Activated CD4-positive, CD25-positive, alpha-beta regulatory T cell treated with anti-CD3 and anti-CD28 coated beads, Interleukin-2, amount 50 U/mL, for 24 hours (primary cell): ENCODE measurements around the gene SYVN1.
A peak's percentile ranks its signal among the peaks of the same experiment; 100 is the strongest.

ENCODE experiments used
- ATAC-seq, 2 donors: fragments of 150-1000 bp; cut with Tn5 transposase; one replicate each; pipeline ENCODE4 v1.10.0; 2021; ENCODE audit warnings: mild to moderate bottlenecking in 1 of 2, moderate library complexity in 1 of 2

The SYVN1 gene

DNA sequence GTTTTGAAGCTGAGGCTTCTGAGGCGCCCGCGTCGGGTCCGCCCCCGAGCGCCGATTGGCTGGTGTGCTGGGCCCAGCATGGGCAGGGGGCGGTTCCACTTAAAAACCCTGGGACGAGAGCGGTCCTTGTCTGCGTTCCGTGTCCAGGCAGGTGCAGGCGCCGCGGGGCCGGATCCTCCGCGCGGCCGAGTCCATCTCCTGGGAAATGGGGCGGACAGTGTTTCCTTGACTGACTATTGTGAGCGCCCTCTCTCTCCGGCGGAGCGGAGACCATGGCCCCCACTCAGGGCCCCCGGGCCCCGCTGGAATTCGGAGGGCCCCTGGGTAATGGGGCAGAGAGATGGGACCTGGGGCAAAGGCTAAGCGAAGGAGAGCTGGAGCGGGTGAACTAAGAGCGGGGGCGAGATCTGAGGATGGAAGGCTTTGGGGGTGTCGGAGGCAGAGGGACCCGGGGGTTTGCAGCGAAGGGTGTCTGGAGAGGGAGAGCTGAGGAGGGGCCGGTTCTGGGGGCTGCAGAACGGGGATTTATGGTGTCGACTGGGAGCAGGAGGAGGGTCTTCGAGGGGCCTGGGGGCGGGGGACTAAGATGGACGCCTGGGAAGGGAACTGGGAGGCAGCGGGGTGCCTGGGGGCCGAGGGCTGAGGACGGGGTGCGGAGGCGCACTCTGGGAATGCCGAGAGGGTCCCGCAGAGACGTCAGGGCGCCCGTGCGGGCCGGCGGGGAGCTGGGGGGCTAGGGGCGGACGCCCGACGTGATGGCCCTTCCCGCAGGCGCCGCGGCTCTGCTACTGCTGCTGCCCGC is 22.4 kb downstream of the SYVN1 start, which contains the start of gene TM7SF2:
Gene TM7SF2, plus strand, starts transcription at position 129 of the 802 bp plus-strand sequence. Its CDS starts 144 bp downstream, at position 273.
- peak; percentile 78 to 80 for ATAC-seq

DNA sequence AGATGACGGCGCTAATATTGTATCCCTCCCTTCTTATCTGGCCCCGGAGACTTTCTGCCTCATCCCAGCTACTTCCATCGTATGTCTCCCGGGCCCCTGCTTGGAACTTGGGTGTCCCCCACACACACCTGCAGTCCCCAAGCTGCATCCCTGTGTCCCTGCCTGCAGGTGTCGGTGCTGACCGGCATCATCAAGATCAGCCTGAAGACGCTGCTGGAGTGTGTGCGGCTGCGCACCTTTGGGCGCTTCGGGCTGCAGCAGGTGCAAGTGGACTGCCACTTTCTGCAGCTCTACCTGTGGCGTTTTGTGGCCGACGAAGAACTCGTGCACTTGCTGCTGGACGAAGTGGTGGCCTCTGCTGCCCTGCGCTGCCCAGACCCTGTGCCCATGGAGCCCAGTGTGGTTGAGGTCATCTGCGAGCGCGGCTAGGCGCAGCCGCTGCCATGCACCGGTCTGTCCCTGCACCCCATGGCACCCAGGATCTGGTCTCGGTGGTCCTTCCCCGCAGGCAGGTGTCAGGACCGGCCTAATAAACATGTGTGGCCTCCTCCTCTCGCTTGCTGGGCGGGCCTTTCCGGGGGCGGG is 23.1 kb downstream of the SYVN1 start:
- no peak for ATAC-seq

GRCh38 chr11:65110354-65110861 is 23.9 kb downstream of the SYVN1 start:
- peak; percentile 52 to 54 for ATAC-seq

GRCh38 chr11:65109231-65110198 is 24.8 kb downstream of the SYVN1 start:
- ATAC-seq = no peak

DNA sequence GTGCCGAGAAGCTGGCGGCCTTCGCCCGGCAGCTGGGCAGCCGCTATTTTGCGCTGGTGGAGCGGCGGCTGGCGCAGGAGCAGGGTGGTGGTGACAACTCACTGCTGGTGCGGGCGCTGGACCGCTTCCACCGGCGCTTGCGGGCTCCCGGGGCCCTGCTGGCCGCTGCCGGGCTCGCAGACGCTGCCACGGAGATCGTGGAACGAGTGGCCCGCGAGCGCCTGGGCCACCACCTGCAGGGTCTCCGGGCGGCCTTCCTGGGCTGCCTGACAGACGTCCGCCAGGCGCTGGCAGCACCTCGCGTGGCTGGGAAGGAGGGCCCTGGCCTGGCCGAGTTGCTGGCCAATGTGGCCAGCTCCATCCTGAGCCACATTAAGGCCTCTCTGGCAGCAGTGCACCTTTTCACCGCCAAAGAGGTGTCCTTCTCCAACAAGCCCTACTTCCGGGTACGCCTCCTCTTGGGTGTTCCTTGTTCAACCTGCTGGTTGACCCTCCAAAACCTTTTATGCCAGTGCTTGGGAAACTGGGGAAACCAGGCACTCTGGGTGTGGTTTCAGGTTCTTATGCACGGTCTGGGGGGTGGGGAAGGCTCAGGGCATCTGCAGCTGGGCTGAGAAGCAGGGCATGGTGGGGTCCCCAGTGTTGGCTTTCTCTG is 25.7 kb downstream of the SYVN1 start:
- ATAC-seq = no peak

DNA sequence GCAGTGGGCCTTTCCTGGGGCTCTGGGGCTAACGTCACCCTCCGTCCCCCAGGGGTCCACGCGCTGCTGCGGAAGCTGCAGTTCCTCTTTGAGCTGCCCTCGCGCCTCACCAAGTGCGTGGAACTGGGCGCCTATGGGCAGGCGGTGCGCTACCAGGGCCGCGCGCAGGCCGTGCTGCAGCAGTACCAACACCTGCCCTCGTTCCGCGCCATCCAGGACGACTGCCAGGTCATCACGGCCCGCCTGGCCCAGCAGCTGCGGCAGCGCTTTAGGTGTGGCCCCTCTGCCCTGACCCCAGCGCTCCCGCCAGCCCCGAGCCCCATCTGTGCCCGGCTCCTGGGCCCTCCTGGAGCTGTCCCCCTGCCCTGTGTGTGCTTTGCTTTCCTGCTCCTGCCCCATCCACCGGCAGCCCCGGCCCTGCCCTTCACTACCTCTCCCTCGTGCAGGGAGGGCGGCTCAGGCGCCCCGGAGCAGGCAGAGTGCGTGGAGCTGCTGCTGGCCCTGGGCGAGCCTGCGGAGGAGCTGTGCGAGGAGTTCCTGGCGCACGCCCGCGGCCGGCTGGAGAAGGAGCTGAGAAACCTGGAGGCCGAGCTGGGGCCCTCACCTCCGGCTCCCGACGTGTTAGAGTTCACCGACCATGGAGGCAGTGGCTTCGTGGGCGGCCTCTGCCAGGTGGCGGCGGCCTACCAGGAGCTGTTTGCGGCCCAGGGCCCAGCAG is 26.4 kb downstream of the SYVN1 start:
- ATAC-seq = no peak

DNA sequence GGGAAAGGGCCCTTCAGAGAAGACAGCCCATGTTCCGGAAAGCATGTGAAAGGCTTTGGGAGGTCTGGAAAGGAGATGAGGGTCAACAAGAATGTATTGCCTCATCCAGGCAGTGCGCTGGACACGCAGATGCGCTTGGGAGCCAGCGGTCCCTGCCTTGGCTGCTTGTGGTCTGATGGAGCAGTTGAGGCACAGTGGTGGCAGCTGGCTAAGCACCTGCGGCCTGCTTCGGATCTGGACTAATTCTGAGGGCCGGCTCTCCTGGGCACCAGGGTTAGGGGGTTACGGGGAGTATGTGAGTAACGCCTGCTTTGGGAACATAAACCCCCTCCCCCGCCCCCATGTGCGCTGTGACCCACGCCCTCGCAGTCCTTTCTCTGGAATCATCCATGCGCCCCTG is 27.2 kb downstream of the SYVN1 start:
- ATAC-seq = no peak

DNA sequence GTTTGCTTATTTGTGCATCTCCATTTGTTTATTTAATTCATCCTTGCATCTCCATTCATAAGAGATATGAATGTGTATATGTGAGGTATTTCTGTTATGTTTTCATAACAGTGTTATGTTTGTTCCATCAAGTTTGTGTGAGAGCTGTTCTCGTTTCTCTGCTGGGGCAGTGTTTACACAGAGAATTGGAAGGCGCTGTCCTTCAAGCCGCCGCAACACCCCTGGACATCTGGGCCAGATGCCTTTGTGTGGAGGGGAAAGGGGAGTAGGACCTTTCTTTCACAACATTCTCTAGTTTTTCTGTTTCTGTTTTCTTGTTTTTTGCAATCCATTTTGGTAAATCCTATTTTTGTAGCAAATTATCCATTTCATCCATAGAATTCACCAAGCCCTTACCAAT is 29.7 kb downstream of the SYVN1 start:
- no peak for ATAC-seq

GRCh38 chr11:65103476-65103875 is 30.8 kb downstream of the SYVN1 start:
- ATAC-seq = no peak

DNA sequence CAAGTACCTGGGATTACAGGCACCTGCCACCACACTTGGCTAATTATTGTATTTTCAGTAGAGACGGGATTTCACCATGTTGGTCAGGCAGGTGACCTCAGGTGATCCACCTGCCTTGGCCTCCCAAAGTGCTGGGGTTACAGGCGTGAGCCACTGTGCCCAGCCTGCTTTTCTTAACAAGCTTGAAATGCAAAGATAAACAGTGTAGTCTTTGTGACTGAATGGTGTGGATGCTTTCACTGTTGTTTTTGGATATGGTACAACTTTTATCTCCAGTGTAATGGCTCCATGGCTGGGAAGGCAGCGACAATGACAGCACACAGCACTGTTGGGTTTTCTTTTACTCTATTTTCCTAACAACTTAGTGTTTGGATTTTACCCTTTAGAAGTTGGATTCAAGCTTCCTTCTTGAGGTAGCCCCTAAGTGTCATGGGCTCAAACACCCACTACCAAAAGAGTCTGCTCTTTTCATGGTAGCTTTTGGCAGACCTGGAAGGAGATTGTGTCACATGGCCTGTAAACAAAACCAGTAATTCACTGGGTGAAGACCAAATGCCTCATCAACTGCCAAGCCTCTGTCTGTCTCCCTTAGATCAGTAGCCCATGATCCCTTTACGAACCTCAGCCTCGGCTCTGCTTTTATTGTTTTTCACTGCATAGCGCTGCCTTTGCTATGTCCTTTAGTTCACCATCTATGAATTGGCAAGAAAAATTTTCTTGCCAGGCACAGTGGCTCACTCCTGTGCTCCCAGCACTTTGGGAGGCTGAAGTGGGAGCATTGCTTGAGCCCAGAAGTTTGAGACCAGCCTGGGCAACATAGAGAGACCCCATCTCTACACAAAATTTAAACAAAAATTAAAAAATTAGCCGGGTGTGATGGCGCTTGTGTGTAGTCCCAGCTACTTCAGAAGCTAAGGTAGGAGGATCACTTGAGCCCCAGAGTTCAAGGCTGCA is 31.9 kb downstream of the SYVN1 start:
- ATAC-seq = no peak

DNA sequence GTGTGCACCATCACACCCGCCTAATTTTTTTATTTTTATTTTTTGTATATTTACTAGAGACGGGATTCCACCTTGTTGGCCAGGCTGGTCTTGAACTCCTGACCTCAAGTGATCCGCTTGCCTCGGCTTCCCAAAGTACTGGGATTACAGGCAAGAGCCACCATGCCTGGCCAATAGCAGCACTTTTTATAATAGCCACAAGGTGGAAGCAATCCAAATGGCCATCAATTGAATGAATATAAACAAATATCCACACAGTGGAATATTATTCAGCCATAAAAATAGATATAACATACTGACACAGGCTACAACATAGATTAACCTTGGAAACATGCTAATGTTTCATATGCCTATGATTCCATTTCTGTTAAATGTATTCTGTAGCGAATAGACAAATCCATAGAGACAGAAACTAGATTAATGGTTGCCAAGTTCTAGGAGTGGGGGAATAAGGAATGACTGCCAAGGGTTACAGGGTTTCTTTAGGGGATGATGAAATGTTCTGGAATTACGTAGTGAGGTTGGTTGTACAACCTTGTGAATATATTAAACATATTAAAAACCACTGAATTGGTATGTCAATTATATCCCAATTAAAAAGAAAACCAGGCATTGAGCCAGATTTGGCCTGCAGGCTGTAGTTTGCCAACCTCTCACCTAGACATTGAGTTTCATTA is 33.5 kb downstream of the SYVN1 start:
- ATAC-seq = no peak

DNA sequence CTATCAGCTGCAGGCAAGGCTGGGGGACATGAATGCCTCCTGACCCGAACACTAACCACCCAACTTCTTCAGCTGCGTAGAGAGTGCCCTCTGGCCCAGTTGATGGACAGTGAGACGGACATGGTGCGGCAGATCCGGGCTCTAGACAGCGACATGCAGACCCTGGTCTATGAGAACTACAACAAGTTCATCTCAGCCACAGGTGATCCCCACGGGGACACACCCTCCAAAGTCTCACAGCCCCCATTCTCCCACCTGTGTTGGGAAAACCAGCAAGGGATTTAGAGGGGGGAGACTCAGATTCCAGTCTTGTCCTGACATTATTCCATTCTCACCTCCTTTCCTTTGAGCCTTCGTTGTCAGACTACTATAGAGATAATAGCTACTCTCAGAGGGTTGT is 37.4 kb downstream of the SYVN1 start:
- no peak for ATAC-seq

GRCh38 chr11:65095974-65096806 is 38.1 kb downstream of the SYVN1 start, which contains the start of gene VPS51:
TSS of gene VPS51 (plus strand) at chr11:65096214. CDS start at chr11:65096251, 37 bp downstream.
- peak; percentile 95 for ATAC-seq

GRCh38 chr11:65095427-65095826 is 38.9 kb downstream of the SYVN1 start:
- ATAC-seq = no peak

- ATAC-seq = no peak
These were observed 43.7 kb downstream of the SYVN1 start for GRCh38 chr11:65090628-65091027.

DNA sequence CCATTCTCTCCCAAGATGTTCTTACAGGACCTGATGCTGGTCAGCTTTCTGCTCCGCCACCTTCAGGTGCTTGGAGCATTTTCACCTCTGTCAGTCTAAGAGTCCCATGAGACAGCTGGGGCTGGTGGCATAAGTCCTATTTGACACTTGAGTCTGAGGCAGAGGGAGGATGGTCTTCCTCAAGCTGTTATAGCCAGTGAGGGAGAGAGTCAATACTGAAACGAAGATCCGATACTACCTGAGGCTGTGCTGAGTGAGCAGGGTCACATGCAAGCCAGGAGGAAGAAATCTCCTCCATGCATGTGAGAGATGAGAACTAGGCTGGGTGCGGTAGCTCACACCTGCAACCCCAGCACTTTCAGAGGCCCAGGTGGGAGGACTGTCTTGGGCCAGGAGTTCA is 44.7 kb downstream of the SYVN1 start:
- ATAC-seq = no peak

DNA sequence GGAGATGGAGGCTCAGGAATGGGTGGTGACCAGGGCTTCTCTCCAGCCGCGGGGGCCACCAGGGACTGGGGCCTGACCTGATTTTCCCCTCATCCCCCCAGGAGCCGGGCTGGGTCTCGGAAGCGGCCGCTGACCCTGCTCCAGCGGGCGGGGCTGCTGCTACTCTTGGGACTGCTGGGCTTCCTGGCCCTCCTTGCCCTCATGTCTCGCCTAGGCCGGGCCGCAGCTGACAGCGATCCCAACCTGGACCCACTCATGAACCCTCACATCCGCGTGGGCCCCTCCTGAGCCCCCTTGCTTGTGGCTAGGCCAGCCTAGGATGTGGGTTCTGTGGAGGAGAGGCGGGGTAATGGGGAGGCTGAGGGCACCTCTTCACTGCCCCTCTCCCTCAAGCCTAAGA is 46.5 kb downstream of the SYVN1 start:
- no peak for ATAC-seq

- ATAC-seq = no peak
These were observed 47.1 kb downstream of the SYVN1 start for GRCh38 chr11:65087216-65087615.

DNA sequence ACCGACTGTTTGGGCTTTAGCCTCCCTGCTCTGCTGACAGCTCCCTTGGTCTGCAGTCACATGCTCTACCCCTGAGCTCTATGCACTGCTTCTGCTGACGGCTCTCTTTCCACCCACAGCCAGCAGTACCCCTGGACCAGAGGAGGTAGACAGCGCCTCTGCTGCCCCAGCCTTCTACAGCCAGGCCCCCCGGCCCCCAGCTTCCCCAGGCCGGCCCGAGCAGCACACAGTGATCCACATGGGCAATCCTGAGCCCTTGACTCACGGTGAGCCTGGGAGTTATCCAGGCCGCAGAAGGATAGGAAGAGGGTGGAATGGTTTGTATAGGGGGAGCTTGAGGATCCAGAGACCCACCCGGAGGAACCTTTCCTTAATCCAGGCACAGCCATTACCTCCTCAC is 47.5 kb downstream of the SYVN1 start:
- no peak for ATAC-seq
